ENCODE results near the gene CCDC68.
A peak's percentile ranks its signal among the peaks of the same experiment; 100 is the strongest.
"Not testable (repeated sequence)": the region's sequence is repeated elsewhere in the genome, so short reads cannot be mapped to it uniquely, and the experiment has no call there.

The CCDC68 gene

DNA sequence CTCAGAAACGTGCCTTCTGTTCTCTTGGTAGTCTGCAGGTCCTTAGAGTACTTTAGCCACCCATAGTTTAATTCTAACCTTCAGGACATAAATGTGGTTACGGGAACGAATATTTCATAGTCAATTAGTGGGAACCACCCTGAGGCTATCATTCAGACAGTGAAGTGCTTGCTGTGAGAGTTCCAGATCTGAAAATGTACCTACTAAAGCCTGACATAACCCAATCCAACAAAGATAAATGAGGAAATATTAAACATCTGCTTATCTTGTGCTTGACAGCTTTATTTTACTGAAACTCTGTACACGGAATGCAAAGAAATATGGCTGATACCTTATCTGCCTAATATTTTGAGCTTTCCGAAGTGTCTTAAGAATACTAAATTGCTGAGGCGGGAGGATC lies 88.0 kb downstream of the CCDC68 start:
- no peak for DNase-seq

DNA sequence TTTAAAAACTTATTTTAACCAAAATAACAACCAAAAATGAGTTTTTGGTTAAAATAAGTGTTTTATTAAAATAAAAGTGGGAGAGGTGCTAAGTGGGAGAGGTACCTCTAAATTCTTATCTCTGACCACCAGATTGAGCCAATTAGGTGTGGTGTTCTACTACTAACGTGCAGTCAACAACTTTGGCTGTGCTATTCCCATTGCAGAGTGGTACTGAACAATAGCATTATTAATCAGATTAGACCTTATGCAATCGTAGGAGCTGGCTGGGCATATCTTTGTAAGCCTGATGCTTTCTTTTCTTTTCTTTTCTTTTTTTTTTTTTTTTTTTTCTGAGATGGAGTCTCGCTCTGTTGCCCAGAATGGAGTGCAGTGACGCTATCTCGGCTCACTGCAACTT lies 92.1 kb downstream of the CCDC68 start:
- no peak for DNase-seq

DNA sequence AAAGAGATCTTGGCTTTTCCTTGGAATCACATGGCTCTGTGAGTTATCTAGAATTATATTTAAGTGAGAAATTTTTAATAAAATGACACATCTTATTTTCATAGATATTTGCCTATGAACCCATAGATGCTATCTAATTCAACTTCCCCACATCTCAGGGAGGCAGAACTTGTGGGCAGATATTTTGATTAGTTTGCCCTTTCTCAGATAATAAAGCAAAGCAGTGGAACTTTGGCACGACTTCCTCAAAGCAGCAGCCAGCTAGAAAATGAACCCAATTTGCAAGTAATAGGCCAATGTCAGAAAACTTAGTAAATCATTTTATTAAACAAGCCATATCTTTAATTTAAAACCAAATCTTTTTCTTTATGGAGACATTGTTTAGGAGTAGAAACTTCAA lies 98.3 kb downstream of the CCDC68 start:
- no peak for DNase-seq

DNA sequence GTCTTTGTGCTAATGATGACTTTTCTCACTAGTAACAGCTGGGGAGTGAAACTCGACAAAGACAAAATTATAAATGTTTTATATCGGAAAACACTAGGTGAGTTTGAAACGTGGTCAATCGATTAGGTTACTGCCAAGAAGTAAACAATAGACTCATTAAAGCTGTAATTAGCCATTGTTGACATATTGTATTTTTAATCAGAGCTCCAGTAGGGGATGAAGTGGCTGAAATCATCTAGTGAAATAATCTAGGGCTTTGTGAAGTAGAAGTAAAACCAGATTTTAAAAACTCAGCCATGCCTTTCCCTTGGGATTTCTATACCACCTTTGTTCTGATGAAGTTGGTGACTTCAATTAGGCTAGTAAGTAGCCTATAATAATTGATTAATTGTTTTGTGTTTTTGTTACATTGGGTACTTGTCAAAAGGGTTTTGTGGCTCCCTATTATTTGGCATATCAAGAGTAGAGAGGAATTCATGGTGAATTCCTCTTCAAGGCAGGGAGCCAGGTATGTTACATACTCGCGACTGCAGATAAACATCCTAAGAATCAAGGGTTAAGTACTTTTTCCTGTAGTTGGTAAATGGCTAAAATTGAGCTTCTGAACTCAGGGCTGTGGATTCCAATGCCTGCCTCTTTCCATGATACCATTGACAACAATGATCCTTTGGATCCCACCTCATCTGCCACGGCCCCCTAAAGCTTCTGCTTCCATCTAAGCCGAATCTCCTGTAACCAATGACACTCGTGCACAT lies 99.4 kb downstream of the CCDC68 start:
- no peak for DNase-seq

DNA sequence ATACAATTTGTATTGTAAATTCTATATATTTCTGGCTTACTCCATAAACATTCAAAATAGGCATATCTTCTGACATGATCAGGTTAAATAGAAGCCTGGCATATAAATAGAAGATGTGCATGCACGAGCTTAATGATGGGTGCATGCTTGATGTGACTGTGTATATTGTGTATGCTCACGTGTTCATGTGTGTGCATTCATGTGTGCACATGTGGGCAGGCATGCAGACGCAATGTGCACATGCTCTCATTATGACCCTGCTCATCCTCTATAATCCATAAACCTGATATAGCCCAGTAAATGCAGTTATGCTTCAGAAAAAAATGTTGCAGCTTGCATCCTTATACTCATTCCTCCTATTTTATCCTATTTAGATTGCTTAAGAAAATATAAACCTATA lies 101.8 kb downstream of the CCDC68 start:
- no peak for DNase-seq

DNA sequence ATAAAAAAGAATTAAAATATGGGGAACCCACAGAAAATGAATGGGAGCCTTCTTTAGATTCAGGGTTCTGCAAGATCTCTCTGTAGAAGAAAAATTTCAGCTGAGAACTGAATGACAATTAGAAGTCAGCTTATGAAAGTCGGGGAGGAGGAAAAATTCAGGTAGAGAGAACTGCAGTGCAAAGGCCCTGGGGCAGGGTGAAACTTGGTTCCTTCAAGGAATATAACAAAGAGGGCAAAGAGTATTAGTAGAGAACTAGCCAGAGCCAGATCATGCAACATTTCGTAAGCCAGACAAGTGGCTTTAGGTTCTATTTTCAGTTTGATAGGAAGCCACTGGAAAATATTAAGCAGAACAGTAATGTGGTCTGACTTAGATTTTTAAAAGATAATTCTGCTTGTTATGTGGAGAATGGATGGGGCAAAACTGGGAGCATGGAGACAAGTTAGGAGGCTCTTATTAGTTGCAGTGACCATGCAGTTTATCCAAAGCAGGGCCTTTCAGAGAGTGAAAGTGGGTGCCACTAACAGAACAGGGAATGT lies 103.1 kb downstream of the CCDC68 start:
- peak in 1 of 2 experiments; percentile 16 for DNase-seq

DNA sequence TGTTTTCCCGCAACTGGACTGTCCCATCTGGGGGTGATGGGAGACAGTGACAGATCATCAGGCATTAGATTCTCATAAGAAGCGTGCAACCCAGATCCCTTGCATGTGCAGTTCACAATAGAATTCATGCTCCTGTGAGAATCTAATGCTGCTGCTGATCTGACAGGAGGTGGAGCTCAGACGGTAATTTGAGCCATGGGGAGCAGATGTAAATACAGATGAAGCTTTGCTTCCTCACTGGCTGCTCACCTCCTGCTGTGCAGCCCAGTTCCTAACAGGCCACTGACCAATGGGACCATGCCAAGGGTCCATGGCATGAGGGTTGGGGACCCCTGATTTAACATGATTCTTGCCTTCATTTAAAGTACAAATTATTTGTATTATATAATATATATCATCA lies 104.2 kb downstream of the CCDC68 start:
- not testable (repeated sequence) for DNase-seq

DNA sequence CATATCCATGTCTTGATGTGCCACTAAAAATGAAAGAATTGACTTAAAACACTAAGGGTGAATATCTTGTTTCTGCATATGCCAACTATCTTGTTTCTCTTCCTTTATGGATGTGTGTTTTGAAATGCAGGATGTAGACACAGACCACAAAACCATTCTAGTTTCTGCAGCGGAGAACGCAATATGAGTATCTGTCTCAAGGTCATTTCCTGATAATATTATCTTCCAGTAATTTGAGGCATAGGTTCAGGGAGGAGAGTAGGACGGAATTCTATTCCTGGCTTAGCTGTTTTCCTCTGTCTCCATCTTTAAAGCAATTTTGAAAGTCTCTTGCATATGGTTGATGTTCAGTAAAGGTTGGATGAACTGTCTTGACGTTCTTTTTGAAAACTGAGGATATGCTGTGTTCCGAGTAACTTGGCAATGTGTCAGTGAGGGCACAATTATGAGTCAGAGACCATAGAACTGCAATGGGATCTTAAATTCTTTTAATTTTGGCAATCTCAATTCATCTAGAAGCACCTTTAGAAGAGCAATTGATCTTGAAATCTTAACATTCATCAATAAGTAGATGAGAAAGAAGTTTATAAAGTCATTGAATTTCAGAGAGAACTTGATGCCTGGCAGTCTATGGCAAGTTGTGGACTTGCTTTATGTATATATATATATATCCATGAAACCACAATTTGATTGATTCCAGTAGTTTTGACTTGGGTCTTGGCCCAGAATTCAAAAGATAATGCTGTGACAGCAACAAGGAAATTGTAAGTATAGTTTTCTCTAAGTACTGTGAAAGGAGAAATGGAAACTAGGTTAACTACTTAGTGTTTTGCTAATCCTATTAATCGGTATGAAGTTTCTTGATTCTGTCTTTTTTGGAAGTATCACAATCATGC lies 106.2 kb downstream of the CCDC68 start:
- peak; percentile 76 to 86 for DNase-seq
